Measurements from ENCODE around the gene ZNF468.
"Not testable (repeated sequence)": the region's sequence is repeated elsewhere in the genome, so short reads cannot be mapped to it uniquely, and the experiment has no call there.

ZNF468 gene

GRCh38 chr19:52823676-52824075, 33.7 kb downstream of the ZNF468 start:
- no peak for DNase-seq

- DNase-seq: peak; percentile 67
These were observed 36.0 kb downstream of the ZNF468 start, which contains the start of gene ZNF28 for GRCh38 chr19:52821204-52821960. Gene ZNF28 (minus strand): TSS chr19:52821633. CDS start chr19:52817958, 3,675 bp downstream.

- DNase-seq: not testable (repeated sequence)
These were observed 36.8 kb downstream of the ZNF468 start for GRCh38 chr19:52820472-52821203.

DNA sequence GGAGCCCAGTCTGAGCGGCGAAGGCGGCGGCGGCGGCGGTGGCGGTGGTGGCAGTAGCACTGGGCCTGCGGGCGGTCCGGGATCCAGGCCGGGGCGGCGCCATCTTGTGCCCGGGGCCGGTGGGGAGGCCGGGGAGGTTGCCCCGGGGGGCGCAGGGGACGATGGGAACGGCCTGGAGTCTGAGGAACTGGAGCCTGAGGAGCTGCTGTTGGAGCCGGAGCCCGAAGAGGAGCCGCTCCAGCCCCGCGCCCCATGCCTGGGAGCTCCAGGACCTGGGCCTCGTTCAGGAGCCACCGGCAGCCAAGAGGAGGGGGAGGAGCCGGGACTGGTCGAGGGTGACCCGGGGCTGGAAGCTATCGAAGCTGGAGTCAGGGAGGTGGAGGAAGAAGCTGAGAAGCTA, 47.6 kb downstream of the ZNF468 start:
- no peak for DNase-seq

GRCh38 chr19:52799950-52800640, 57.3 kb downstream of the ZNF468 start:
- not testable (repeated sequence) for DNase-seq

DNA sequence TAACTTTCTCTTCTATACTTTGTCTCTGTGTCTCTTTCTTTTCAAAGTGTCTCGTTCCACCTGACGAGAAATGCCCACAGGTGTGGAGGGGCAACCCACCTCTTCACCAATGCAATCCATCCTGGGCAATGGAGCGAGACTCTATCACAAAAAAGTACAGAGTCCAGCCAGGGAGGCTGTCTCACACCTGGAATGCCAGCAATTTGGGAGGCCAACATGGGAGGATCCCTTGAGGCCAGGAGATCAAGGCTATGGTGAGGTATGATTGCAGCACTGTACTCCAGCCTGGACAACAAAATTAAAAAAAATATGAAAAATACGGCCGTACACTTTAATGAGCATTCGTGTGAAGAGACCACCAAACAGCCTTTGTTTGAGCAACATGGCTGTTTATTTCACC, 68.0 kb downstream of the ZNF468 start:
- DNase-seq: no peak
